Hematopoietic multipotent progenitor cell (in vitro differentiated cells): ENCODE data around the gene ATAD3A. TPM values are rescaled to one million over a fixed set of nuclear protein-coding genes. Genes with fewer than 3 reads are reported as not detected.
A peak's percentile ranks its signal among the peaks of the same experiment; 100 is the strongest.
"Not testable (repeated sequence)": the region's sequence is repeated elsewhere in the genome, so short reads cannot be mapped to it uniquely, and the experiment has no call there.

Experiments
- DNase-seq, 3 donors: peaks; one replicate each; pipeline ENCODE4 v3.0.0-alpha.2; 2011 to 2015; ENCODE audit warnings: low read depth in 2 of 3, low spot score in 2 of 3
- total RNA-seq: library from RNA; depleted of rRNA; stranded (reverse); fragments of >200 nt; gene quantifications from one replicate; pipeline ENCODE4 v1.2.3, GENCODE V29; 2012

The ATAD3A gene
- total RNA-seq: 28.8 TPM

DNA sequence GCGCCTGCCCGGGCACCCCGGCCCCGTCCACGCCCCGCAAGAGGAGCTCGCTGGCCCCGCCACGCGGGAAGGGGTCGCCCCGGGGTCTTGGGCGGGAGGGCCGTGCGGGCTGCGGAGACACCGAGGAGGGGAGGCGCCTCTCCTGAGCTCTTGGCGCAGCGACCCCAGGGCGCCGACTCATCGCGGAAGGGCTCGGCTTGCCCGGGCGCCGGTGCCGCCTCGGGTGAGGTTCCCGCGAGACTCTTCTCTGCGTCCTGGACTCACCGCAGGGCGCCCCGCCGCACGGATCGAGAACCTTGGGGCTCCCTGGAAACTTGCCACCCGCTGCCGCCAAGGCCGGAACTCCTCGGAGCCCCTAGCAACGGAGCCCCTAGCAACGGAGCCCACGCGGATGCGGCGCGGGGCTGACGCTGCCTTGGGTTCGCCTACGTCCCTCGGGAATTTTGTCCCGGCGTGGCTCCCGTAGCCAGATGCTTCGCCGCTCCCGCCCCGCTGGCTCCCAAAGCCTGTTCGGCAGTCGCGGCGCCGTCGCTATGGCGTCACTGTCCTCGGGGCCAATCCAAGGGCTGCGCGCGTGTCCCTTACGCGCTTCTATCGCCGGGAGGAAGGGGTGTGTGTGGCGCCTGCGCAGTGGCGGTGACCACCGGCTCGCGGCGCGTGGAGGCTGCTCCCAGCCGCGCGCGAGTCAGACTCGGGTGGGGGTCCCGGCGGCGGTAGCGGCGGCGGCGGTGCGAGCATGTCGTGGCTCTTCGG lies at the start of gene ATAD3A:
Gene ATAD3A, plus strand, starts transcription at position 630 of the 753 bp plus-strand sequence. Its CDS starts 107 bp downstream, at position 737.
- DNase-seq: peak; percentile 90 to 98 (median 98)

DNA sequence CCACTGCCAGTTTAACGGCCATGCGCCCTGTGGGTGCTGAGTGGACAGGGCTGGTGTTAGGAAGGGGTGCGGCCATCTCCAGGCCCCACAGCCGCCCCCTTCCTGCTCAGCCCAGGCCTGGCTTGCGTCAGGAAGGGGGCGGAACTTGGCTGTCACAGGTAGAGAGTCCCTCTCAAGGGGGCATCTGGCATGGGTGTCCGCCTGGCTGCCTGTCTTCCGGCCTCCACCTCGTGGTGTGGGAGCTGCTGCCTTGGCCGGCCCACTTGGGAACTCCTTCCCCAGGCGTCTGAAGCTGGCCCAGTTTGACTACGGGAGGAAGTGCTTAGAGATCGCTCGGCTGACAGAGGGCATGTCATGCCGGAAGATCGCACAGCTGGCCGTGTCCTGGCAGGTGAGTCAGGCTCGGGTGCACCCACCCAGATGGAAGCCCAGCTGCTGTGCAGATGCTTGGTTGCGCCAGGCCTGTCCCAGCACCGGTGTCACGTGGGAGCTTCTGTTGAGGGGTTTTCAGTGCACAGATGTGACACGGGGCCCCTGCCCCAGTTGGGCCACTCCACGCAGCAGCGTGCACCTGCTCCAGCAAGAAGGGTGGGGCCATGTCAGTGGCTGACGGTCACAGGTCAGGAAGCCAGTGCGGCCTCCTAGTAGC lies 49.5 kb upstream of the ATAD3A start:
- peak in 1 of 3 donors; percentile 34 for DNase-seq

DNA sequence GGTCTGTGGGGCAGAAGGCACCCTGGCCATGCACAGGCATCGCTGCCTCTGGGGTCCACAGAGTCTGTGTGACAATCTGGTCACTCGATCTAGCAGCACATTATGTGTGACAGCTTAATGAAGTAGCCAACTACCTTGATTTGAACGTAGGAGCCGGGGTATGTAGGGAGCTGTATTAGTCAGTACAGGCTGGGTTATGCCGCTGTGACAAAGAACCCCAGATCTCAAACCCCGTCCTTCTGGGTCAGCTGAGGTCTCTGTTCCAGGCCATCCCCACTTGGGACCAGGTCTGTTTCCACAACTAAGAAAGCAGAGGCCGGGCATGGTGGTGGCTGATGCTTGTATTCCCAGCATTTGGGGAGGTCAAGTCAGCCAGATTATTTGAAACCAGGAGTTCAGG lies 48.6 kb upstream of the ATAD3A start:
- DNase-seq: no peak

DNA sequence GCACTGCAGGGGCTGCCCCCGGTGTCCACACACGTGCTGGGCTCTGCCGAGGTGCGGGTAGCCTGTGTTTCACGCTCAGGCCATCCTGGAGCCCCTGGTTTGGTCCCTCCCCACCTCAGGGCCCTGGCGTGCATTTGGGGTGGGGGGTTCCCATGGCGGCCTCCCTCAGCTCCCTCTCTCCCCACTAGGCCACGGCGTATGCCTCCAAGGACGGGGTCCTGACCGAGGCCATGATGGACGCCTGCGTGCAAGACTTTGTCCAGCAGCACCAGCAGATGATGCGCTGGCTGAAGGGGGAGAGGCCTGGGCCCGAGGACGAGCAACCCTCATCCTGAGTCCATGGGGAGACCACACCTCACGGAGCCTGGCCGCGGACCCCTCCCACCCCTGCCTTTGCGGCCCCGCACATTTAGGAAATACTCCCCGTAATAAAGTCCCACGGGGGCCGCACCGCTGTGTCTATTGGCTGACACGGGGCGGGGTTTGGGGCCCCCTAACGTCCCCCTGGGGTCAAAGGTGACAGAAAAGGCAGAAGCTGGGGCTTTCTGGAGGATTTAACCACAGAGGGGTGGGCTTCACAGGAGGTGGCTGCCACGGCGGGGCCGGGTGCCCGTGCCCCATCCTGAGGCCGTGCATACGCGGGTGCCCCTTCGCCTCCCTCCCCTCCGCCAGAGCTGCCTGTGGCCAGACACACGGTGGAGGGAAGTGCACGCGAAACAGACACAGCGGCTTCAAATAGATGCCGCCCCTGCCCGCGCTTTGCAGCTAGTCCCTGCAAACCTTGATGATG lies 43.6 kb upstream of the ATAD3A start:
- not testable (repeated sequence) for DNase-seq

DNA sequence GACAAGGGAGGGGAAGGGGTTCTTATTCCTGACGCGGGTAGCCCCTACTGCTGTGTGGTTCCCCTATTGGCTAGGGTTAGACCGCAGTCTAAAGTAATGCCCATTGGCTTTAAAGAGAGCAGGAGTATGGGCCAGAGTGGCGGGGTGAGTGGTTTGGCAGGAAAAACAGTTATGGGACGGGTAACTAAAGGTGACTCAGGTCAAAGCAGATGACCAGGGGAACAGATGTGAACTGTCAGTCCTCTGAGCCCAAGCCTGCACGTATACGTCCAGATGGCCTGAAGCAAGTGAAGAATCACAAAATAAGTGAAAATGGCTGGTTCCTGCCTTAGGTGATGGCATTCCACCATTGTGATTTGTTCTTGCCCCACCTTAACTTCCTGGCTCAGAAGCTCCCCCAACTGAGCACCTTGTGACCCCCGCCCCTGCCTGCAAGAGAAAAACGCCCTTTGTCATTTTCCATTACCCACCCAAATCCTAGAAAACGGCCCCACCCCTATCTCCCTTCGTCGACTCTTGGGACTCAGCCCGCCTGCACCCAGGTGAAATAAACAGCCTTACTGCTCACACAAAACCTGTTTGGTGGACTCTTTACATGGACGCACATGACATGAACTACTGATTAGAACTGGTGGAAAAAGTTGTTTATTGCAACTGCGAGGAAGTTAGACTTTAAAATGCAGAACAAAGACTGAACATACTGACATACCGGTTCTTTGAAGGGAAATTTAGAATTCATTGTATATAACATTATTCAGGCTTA lies 41.2 kb upstream of the ATAD3A start:
- DNase-seq: peak in 1 of 3 donors; percentile 28

DNA sequence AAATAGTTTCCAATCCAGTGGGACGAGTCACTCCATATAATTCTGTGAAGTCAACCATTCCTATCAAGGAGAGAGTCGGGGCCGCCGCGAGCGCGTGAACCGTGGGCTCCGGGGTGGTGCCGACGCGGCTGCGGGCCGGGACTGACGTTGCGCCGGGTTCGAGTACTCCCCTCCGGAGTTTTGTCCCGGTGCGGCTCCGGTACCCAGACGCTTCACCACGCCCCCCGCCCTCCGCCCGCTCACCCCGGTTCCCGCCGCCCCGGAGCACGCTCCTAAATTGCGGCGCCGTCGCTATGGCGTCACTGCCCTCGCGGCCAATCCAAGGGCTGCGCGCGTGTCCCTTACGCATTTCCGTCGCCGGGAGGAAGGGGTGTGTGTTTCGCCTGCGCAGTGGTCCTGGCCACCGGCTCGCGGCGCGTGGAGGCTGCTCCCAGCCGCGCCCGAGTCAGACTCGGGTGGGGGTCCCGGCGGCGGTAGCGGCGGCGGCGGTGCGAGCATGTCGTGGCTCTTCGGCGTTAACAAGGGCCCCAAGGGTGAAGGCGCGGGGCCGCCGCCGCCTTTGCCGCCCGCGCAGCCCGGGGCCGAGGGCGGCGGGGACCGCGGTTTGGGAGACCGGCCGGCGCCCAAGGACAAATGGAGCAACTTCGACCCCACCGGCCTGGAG lies 40.4 kb upstream of the ATAD3A start, which contains the start of gene ATAD3B:
Gene ATAD3B, plus strand, starts transcription at position 377 of the 664 bp plus-strand sequence. Its CDS starts 120 bp downstream, at position 497.
- DNase-seq: peak; percentile 78 to 93 (median 93)

DNA sequence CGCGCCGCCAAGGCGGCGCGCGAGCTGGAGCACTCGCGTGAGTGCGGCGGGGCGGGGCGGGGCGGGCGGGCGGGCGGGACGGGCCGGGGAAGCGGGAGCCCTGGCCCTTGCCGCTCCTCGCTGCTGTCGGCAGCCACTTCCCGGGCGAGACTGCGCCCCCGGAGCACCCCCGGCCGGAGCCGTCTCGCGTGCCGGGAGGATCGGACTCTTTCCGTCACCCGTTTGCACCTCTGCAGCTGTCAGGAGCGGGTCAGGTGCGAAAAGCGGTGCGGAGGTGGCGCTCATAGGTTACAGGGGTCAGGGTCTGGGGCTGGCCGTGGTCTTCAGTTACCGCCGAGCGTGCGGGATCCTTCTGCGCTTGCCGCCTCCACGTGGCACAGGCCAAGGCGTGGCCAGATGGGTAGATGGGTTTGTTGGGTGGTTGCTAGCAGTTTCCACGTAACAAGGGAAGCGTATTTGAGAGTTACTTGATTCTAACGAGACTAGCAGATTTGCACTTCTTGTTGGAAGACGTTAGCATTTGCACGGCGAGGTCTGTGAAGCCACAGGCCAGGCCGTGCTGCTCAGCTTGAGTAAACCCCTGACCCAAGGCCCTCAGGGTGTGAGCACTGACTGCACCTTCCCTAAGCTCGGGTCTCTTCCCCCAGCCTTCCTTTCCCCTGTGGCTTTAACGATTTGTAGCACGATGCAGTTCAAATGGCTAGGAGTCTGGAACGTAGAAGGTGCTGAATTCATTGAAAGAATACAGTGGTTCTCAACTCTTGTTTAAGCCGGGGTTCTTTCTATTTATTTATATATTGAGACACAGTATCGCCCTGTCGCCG lies 39.7 kb upstream of the ATAD3A start:
- not testable (repeated sequence) for DNase-seq

DNA sequence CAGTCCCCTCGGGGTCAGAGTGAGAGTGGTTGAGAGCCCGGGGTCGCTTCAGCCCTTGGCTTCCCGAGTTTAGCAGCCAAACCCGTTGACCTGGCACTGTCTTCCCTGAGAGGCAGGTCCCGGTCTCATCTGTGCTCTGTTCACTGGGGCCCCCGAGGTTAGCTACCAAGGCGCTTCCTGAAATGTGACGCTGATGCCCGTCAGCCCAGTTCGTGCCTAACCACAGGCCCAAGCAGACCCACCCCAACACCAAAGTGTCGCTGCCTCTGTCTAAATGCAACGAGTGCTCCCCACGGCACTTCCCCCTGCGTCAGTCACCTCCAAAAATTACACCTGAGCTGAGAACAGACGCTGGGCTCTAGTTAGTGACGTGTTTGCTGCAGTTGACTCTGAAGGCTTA lies 36.0 kb upstream of the ATAD3A start:
- not testable (repeated sequence) for DNase-seq

DNA sequence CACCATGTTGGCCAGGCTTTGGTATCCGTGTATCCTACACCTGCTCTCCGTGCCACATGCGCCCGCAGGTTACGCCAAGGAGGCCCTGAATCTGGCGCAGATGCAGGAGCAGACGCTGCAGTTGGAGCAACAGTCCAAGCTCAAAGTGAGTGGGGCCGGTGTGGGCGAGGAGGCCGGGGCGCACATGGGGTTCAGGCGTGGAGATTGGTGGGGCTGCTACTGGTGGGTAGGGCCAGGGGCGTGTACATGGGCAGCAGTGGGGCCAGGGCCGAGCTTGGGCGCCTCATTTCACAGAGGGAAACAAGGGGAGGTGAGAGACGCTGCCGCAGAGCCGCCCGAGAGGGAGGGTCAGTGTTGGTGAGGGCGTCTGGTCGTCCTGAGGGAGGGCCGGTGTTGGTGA lies 34.8 kb upstream of the ATAD3A start:
- DNase-seq: no peak

DNA sequence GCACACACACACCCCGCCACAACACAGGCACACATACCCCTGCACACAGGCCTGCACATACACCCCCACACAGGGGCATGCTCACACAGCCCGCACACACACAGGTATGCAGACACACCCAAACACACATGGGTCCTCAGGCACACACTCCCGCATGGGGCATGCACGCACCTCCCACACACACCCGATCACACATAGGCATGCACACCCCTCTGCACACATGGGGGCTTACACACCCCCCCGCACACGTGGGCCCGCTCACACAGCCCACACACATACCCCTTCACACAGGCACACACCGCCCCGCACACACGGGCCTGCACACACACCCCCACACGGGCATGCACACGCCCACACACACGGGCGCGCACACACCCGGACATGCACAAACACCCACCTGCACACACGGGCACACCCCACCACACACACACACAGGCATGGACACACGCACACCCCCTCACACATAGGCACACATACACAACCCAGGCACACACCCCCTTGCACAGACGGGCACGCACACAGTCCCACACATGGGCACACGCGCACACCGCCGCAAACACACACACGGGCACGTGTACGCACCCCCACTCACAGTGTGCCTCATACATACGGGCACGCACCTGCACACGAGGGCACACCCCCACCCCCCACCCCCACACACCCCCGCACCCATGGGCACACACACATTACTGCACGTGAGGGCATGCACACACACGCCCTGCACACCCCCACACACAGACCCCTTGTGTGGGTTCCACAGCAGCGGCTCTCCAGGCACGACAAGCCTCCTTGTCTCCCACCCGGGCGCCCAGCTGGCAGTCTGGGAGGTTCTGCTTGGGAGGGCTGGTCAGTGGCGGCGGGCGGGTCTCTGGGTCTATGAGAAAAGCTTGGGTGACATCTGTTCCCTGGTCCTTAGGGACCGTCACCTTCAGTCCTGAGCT lies 32.1 kb upstream of the ATAD3A start:
- DNase-seq: no peak

DNA sequence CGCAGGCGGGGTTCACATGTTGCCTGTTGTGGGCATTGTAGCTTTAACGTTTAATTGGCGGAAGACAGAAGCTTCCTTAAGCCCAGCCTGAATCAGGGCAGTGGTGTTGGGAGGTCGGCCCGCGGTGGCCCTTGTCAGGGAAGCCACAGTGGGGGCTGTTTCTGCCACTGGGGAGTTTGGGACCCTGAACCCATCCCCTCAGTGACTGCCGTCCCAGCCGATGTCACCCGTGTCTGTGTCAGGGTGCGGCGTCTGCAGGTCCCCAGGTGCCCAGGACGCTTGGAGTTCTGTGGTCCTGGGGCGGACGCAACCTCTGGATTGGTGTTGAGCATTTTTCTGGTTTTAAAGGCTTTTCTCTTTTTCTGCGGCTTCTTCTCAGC lies 31.5 kb upstream of the ATAD3A start:
- DNase-seq: not testable (repeated sequence)

DNA sequence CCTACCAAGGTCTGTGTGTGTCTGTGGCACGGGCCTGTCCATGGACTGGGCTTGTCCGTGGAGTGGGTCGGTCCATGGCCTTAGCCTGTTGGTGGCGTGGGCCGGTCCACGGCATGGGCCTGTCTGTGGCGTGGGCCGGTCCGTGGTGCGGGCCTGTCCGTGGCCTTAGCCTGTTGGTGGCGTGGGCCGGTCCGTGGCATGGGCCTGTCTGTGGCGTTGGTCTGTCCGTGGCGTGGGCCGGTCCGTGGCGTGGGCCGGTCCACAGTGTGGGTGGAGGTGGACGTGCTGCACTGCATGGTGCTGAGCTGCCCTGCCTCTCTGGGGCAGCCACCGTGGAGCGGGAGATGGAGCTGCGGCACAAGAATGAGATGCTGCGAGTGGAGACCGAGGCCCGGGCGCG lies 30.2 kb upstream of the ATAD3A start:
- DNase-seq: not testable (repeated sequence)

DNA sequence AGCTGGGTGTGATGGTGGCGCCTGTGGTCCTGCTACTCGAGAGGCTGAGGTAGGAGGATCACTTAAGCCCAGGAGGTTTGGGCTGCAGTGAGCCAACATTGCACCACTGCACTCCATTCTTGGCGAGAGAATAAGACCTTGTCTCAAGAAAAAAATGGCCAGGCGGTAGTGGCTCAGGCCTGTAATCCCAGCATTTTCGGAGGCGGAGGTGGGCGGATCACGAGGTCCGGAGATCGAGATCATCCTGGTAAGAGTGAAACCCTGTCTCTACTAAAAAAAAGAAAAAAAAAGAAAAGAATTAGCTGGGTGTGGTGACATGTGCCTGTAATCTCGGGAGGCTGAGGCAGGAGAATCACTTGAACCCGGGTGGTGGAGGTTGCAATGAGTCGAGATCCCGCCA lies 29.1 kb upstream of the ATAD3A start:
- DNase-seq: no peak

DNA sequence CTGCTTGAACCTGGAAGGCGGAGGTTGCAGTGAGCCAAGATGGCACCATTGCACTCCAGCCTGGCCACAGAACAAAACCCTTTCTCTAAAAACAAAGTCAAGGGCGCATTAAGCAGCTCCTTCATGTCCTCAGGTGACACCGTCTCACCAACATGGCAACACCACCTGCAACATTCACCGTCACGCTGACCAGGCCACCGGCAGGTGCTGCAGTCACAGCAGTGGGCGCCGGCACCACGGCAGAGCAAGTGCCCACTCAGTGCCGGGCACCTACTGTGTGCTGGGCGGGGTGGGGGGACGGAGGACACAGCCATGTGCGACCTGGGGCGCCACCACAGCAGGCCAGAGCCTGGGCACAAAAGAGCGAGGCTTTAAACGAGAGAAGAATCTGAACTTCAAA lies 28.2 kb upstream of the ATAD3A start:
- no peak for DNase-seq

DNA sequence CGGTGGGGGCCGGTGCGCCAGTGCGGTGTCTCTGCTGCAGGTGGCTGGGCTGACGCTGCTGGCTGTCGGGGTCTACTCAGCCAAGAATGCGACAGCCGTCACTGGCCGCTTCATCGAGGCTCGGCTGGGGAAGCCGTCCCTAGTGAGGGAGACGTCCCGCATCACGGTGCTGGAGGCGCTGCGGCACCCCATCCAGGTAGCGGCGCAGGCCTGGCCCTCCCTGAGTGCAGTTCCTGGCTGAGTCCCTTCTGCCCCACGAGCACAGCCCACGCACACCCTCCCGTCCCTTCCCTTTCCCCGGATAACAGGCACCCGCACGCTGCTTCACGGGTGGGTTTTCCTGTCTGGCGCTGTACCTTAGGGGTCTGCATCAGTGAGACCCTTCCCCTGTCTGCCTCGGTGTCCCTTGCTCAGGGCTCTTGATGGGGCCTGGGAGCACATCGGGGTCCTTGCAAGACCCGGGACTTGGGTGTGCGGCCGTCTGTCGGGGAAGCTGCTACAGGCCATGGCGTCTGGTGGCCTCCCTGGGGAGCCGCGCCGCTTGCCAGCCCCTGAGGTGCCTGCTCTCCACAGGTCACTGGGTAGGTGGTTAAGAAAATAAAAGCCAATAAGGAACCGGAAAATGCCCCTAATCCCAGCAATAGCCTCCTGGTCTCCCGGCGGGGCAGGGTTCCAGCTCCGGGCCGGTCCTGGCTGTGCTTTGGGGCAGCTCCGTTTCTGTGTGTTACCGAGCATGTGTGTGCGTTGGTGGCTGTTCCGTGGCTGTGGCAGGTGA lies 26.8 kb upstream of the ATAD3A start:
- DNase-seq: not testable (repeated sequence)

DNA sequence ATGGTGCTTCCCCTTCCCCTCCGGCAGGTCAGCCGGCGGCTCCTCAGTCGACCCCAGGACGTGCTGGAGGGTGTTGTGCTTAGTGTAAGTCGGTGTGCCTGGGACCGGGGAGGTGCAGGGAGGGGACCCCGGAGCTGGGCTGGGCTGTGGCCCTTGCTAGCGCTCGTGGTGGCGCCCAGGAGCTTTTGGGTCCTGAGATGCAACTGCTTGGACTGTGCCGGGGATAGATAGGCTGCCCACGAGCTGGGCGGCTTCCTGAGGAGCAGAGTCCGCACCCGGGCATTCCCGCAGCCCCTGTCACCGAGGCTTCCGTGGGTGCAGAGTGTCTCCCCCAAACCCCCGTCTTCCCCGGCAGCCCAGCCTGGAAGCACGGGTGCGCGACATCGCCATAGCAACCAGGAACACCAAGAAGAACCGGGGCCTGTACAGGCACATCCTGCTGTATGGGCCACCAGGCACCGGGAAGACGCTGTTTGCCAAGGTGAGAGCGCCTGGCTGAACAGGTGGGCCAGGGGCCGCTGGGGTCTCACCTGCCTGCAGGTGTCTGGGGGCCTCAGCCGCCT lies 26.1 kb upstream of the ATAD3A start:
- DNase-seq: not testable (repeated sequence)

DNA sequence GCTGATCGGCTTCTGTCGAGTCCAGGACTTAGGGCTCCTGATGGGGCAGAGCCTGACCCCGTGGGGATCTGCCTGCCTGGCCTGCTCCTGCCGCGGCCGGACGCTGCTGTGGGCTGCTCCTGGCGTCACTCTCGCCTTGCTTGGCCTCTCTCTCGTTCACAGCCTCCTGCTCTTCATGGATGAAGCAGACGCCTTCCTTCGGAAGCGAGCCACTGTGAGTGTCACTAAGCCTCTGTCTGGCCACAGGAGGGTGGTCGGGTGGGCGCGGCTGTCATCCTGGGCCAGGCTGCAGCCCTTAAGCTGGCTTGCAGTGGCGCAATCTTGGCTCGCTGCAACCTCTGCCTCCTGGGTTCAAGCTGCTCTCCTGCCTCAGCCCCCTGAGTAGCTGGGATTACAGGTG lies 24.3 kb upstream of the ATAD3A start:
- DNase-seq: no peak
